T1000 (cell line): Measurements from ENCODE around the gene LAMC3.

Experiments
- DNase-seq: peaks from one replicate; lab custom pipeline; 2025; ENCODE audit warnings: mixed read lengths; lab: John Stamatoyannopoulos, UW

Gene LAMC3

DNA sequence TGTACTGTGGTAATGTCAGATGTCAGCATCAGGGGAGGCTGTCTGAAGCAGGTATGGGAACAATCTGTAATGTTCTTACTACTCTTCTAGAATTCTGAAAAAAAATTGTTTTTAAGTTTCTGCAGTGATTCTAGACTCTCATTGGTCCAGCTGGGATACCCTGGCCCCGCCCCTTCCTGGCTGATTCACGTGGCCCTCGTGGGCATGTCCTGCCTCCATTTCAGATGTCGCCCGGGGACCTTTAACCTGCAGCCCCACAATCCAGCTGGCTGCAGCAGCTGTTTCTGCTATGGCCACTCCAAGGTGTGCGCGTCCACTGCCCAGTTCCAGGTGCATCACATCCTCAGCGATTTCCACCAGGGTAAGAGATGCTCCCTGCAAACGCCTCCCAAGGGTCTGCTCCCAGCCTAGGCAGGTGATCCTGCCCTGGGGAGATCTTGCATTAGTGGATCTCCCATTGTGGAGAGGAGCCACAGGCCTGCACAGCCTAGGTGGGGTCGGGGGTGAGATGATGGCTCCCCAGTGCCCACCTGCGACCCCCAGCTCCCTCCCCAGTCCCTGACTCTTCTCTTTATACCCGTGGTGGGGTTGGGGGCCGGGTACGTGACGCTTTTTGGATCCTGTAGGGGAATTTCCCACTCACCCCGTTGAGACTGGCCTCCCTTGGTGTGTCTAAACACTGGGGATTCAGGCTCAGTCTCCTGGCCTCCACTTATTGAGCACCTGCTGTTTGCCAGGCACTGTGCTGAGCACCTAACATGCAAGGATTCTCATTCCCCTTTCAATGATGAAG lies 36.5 kb downstream of the LAMC3 start:
- DNase-seq: no peak

GRCh38 chr9:131046093-131046380 lies 37.1 kb downstream of the LAMC3 start:
- DNase-seq: no peak

DNA sequence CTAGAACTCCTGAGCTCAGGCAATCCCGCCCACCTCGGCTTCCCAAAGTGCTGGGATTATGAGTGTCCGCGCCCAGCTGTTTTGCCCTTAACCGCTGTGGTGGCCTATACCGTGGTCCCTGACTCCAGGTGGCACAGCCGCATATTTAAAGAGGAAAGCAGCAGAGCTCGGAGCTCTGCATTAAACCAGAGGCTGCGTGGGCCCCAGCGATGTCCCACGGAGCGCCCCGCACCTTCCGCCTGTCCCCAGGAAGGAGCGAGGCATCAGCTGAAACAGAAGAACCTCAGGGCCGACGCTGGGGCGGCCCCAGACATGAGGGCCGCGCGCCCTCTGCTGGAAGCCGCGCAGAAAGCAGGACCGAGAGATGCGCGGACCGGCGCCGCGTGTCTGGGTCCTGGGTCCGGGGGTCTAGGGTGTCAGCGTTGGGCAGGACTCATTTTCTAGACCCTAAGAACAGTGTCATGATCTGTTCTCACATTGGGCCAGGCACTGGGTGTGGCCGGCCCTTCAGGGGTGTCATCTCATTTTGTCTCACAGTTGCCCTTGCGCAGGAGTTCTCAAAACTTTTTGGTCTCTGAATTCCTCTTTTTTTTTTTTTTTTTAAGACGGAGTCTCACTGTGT lies 37.7 kb downstream of the LAMC3 start:
- peak; percentile 32 for DNase-seq

- no peak for DNase-seq
These were observed 39.4 kb downstream of the LAMC3 start for GRCh38 chr9:131048332-131048731.

DNA sequence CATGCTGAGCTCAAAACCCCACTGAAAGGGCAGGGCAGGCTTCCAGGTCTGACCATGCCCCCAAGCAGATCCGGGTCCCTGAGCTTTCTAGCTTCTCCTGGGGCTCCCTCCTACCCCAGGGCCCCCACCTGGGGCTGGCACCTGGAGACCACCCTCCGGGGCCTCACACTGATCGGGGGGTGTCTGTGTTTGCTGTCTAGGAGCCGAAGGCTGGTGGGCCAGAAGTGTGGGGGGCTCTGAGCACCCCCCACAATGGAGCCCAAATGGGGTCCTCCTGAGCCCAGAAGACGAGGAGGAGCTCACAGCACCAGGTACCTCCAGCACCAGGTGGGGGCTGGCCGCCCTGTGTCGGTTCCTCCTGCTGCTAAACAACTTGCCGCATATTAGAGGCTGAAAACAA lies 39.8 kb downstream of the LAMC3 start:
- DNase-seq: no peak

- DNase-seq: no peak
These were observed 41.1 kb downstream of the LAMC3 start for GRCh38 chr9:131049829-131050715.

GRCh38 chr9:131050831-131051230 lies 41.9 kb downstream of the LAMC3 start:
- no peak for DNase-seq

DNA sequence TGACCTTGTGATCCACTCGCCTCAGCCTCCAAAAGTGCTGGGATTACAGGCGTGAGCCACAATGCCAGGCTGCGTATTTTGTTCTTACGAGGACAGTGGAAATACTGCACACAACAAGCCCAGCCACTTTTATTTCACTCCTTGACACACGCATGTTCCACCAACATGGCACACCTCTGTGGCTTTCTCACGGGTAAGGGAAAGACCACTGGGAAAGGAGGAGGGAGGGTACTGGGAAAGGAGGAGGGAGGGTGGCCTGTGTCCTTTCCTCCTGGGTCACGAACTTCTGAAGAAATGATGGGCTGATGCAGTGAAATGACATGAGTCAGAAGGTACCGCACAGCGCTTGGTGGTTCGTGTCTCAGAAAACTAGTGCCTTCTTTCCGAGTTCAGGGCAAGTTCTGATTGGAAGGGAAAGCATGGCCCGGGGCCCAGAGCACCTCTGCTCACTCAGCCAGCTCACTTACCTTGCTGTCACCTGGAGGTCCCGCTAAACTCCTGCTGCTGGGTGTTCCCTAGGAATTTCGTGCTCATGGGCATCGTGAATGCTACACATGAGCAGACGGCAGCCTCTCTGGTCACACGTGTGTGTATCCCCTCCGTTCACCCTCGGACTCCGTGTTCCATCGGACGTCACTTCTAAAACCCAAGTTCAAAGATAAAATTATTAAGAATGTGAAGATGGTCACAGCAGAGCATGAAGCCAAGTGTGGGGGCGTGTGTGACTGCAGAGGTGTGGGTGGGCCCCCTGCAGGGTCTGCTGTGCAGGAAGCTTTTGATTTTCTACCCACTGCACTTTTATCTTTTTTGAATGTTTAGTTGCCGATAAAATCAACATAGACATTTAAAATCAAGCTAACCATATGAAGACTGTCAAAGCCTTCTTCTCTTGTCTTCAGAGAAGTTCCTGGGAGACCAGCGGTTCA lies 42.9 kb downstream of the LAMC3 start:
- no peak for DNase-seq

DNA sequence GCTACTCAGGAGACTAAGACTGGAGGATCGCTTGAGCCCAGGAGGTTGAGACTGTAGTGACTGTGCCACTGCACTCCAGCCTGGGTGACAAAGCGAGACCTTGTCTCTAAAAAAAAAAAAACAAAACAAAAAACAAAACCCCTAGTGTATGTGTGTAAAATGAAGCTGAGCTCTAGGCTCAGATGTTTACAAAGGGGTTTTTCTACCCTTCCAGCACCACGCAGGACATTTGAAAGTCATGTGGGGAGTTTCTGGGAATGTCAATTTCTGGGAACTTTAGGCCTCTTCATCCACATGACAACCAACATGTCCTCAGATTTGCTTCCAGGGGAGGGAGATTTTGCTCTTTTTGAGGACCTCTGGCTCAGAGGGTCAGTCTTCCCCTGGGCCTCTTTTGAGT lies 44.9 kb downstream of the LAMC3 start:
- DNase-seq: no peak

- DNase-seq: no peak
These were observed 48.0 kb downstream of the LAMC3 start for GRCh38 chr9:131056781-131057506.

DNA sequence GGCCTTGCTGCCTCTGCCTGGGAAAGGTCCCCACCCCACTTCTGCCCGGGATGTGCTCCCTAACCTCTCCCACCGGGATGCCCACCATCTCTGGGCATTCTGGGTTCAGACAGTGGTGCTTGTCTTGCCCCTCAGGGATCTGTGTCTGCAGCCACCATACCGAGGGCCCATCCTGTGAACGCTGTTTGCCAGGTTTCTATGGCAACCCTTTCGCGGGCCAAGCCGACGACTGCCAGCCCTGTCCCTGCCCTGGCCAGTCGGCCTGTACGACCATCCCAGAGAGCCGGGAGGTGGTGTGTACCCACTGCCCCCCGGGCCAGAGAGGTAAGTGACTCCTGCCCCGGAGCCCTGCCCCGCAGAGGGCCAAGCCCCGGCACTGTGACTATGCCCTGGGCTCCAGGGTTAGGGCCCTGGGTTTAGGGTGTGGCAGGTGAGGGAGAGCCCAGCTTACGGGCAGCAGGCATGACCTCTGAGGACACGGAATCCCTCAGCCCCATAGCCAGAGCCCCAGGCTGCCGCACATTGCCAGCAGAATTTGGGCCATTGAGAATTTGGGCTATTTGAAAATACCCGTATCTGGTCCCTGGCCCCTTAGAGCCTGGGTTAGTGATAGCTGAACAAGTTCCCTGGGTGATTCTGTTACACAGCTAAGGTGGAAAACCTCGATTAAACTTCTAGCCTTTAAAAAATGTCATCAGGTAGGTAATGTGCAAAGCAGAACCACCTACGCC lies 52.1 kb downstream of the LAMC3 start:
- no peak for DNase-seq

GRCh38 chr9:131062969-131063368 lies 54.0 kb downstream of the LAMC3 start:
- DNase-seq: no peak

GRCh38 chr9:131065599-131065998 lies 56.6 kb downstream of the LAMC3 start:
- no peak for DNase-seq

DNA sequence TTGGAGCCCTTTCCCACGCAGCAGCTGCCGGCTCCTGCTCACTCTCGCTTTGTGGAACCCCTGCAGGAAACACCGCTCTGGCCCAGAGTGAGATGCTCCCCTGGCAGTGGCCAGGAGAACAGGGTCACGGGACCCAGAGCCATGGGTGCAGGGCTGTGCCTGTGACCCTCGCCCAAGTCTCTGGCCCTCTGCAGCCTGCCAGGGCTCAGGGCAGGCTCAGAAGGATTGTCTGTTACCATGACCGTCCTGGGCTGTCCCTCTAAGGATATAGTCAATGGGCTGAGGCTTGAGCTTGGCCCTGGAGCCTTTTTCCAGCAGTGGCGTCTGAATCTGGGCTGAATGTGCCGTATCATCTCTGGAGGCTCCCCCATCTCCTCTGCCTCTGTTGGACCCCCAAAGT lies 58.7 kb downstream of the LAMC3 start:
- no peak for DNase-seq

DNA sequence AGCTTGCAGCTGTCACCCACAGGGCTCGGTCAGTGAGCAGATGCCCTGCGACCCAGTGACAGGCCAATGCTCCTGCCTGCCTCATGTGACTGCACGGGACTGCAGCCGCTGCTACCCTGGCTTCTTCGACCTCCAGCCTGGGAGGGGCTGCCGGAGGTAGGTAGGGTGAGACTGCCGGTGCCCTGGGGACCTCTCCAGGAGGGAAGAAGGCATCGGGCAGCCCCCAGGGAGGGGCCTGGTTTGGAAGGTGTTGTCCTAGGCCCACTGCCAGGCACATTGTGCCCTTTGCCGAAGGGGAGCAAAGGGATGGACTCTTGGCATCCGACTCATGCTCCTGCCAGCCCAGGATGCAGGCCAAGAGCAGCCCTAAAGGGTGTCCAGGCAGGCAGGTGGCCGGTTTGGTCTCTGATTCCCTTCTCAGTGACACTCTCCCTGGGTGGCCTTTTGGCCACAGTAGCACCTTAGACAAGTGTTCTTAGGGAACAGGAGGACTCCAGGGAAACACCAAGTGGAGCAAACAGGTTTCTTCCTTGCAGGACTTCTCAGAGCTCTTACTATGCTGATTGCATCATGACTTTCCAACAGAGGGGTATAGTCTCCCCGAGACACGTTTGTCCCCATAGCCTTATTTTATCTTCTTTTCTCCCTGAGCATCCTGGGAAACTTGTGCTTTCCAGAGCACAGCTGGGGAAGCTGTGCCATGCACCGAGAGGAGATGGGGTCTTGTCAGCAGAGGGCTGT lies 59.3 kb downstream of the LAMC3 start:
- DNase-seq: no peak

GRCh38 chr9:131069699-131070098 lies 60.7 kb downstream of the LAMC3 start:
- DNase-seq: no peak

GRCh38 chr9:131072107-131072870 lies 63.3 kb downstream of the LAMC3 start:
- DNase-seq: no peak

DNA sequence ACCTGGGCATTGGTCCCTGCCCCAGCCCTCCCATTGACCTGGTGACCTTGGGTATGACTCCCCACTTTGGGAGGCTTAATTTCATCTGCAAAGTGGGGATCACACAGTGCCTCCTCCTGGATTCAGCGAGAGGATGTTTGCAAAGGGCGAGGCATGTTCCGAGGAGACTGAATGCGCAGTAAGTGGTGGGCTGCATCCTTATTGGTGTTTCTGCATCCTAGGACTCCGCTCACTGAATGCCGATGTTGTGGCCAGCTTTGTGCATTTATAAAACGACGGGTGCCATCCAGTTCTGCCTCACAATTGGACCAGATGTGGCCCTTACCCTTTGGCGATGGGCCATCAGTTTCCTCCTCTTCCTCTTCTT lies 63.9 kb downstream of the LAMC3 start:
- DNase-seq: no peak
